Astrocyte (in vitro differentiated cells and primary cell): ENCODE measurements around the gene IRX6.

Experiments used
- EZH2 ChIP-seq: IDR thresholded peaks from 2 replicates; pipeline ENCODE4 v1.6.1; 2012; ENCODE audit warnings: mild to moderate bottlenecking, low read length, inconsistent platforms; ENCODE audit not compliant: insufficient read depth
- TF ChIP-seq, protein P1 (sequence below): IDR thresholded peaks from 2 replicates; pipeline ENCODE4 v1.5.1; 2011; ENCODE audit warnings: low read depth, mild to moderate bottlenecking, inconsistent platforms, low read length, moderate library complexity; ENCODE audit not compliant: insufficient read depth

DNA sequence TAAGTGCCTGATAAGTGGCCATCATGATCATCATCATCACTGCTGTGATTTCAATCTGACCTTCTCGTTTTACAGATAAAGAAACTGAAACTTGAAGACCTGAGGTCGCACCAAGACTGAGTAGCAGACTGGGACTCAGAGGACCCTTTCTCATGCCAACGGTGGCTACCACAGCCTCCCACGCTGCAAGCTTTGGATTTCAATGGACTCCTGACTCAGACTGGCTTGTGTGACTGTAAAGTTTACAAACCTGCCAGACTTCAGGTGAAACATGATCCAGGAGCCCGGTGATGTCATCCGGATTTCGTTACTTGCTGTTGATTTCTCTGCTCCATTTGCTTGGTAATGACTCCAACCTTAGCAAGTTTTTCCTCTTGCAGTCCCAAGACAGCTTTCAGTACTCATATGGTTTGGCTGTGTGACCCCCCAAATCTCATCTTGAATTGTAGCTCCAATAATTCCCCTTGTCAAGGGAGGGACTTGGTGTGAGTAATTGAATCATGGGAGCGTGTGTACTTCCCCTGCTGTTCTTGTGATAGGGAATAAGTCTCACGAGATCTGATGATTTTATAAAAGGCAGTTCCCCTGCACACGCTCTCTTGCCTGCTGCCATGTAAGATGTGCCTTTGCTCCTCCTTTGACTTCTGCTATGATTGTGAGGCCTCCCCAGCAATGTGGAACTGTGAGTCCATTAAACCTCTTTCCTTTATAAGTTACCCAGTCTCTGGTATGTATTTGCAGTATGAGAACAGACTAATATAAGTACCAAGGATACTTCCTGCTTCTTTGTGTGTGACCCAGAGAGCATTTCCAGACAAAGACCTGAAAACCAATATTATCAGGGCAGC is 26.7 kb upstream of the IRX6 start:
- TF ChIP-seq EZH2, result no peak
- TF ChIP-seq, protein P1, sequence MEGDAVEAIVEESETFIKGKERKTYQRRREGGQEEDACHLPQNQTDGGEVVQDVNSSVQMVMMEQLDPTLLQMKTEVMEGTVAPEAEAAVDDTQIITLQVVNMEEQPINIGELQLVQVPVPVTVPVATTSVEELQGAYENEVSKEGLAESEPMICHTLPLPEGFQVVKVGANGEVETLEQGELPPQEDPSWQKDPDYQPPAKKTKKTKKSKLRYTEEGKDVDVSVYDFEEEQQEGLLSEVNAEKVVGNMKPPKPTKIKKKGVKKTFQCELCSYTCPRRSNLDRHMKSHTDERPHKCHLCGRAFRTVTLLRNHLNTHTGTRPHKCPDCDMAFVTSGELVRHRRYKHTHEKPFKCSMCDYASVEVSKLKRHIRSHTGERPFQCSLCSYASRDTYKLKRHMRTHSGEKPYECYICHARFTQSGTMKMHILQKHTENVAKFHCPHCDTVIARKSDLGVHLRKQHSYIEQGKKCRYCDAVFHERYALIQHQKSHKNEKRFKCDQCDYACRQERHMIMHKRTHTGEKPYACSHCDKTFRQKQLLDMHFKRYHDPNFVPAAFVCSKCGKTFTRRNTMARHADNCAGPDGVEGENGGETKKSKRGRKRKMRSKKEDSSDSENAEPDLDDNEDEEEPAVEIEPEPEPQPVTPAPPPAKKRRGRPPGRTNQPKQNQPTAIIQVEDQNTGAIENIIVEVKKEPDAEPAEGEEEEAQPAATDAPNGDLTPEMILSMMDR, result no peak
